ENCODE data around the gene DPF3.

DPF3 gene

DNA sequence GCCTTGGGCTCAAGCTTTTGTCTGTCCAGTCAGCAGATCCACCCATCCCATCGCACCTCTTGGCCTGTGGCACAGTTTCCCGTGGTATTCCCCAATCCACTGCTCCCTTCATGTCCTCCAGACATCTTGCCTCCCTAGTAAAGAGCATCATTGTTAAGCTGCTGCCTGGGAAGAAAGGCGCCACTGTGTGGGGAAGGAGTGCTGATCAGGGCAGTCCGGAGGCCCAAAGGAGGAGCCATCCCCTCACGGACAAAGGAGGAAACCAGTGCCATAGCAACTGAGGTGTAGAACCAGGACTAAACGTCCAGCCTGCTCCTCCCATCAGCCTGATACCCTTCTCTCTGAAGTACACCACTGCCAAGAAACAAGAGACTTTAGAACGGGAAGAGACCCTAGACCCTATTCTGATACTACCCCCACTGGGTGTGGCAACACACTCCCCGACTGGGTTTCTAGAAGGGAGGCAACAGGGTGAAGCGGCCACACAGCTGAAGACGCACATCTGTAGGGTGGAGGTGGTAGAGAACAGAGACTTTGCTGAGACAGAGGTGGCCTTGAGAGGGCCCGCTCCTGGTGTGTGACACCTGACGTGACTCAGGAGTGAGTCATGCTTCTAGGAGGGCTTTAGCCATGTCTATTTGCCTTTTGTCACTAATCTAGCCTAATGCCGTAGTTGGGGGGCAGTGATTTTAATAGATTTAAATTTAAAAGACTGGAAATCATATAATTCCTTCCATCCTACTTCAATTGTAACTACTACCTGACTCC lies 185.0 kb downstream of the DPF3 start:
- no peak for DNase-seq

DNA sequence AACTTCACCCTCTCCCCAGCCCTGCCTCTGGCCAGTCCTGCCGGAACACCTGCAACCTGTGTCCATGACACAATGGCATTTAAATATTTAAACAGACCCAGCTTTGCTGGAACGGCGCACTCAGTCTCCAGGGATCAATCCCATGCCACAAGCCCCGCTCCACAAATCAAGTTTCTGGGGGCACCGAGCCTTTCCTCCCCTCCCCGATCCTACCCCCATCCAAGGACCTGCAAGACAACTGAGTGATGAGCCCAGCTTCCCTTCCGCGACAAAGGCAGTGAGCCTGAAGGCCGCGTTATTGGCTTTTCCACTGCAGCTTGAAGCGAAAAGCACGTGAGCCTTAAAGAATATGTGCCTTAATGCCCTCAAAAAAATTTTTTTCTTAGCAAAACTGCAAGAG lies 185.7 kb downstream of the DPF3 start:
- no peak for DNase-seq

DNA sequence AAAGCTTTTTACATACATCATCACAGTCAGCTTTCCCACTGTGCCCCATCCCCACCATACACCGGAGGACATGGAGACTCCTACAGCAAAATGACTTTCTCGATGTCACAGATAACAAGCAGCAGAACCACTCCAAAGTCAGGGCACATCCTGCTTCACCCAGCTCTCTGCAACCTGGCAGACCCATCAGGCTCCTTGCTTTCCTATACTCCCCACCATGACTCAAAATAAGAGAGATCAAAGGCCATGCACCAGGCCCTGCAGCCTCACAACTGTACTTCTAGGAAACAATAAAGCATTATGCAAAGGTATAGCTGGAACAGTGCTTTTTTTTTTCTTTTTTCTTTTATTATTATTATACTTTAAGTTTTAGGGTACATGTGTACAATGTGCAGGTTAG lies 187.4 kb downstream of the DPF3 start:
- no peak for DNase-seq

DNA sequence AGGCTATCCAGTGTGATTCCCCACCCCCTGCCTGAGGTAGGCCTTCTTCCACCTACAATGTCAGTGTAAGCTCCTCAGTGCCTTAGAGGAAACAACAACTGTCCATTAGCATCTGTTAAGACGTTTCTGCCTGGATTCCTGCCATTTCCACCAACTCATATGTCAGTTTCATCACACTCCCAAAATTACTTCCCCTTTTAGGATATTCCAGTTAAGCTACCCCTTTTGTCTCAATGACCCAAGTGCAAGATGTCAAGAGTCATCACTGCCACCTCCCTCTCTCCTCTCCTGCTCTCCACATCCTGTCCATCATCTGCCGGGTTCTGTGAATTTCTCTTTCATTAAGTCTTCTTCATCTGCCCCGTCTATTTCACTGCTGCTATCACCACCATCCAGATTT lies 189.4 kb downstream of the DPF3 start:
- DNase-seq, result no peak

DNA sequence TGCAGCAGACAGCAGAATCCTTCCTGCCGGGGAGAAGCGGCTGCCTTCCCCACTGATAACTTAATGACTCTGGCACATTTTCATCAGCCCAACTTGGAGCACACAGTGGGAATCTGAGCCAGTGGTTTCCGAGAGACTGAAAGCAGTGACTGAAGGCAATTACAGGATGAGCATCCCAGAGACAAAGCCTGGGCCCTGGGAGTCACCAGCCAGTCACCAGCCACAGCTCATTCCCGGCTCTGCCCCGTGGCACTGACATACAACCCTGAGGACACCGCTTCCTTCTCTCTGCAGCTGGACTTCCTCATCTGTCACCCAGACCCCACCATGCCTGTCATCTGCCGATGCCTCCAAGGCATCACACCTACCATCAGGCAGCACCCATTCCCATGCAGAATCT lies 192.3 kb downstream of the DPF3 start:
- DNase-seq, result no peak

DNA sequence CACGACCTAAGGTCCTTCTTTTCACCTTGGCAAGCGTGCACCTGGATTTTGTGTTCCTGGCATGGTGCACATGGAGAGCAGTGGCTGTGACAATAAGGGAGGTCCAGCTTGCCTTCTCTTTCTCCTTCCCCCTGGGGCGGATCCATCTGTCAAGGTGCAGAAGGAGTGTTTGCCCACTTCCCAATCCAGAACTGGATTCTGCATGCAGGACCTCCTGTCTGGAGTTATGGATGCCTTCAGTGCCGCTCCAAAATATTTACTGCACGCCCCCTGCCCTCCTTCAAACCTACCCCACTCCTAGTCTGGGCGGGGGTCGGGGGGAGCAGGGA lies 192.7 kb downstream of the DPF3 start:
- DNase-seq, result no peak

DNA sequence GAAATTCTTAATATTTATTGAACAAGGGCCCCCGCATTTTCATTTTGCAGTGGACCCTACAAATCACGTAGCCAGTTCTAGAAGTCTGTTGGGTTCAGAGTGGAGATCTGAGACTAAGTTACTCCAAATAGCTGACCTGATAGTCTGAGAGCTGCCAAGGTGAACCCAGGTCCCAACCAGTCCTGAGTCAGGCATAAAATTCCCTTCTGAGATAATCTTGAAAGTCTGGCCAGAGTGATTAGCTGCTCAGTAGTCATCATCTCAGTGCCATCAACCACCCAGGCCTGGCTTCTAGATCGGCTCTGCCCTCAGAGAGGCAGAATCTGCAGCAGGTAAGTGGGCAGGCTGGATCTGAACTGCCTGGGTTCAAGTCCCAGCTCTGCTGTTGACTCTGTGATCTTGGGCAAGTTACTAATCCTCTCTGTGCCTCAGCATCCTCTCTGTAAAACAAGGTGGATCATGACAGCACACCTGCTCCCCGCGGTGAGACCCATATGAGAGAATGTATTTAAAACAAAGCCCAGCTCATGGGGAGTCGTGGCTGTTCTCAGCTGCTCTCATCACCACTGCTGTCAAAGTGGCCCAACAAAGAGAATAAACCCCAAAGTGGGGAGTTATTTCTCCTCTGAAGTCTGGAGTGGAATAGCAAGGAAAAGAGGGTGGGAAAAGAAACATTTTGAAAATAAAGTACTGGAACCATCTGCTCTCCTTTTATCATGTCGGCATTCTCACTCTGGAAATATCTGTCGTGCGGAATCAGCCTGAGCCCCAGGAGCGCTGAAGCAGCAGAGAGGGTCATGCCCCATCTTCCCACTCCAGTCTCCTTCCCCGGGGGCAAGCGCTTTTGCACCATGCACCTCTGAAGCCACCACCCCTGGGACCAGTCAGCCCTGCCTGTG lies 193.3 kb downstream of the DPF3 start:
- DNase-seq, result no peak

DNA sequence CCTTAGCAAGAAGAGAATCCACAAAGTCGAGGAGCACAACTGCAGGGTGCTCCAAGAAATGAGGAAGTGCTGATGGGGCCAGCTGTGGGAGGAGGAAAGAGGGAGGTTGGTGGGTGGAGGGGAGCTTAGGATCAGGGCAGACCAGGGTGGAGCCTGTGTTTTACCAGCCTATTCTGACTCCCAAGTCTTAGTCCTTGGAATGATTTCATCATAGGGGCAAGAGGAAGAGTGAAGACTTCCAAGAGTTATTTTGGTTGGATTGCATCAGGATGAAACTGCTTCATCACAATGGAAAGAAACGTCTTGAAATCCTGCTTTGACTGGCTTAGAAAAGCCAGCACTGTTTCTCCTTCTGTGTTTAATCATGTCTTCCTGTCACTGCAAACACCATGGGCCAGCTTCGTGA lies 194.0 kb downstream of the DPF3 start:
- no peak for DNase-seq

DNA sequence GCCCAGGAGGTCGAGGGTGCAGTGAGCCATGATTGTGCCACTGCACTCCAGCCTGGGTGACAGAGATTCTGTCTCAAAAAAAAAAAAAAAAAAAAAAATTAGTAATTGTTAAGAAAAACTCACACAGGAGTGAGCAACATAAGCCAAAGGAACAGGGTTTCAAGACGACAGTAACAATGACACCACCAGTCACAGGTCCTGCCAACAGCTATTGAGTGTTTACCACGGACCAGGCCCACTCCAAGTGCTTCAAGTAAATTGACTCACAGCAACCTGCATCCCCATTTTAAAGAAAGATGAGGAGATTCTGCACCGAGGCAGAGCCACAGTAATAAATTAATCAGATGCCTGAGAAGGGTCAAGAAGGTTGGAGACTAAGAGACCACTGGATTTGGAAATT lies 194.5 kb downstream of the DPF3 start:
- no peak for DNase-seq

DNA sequence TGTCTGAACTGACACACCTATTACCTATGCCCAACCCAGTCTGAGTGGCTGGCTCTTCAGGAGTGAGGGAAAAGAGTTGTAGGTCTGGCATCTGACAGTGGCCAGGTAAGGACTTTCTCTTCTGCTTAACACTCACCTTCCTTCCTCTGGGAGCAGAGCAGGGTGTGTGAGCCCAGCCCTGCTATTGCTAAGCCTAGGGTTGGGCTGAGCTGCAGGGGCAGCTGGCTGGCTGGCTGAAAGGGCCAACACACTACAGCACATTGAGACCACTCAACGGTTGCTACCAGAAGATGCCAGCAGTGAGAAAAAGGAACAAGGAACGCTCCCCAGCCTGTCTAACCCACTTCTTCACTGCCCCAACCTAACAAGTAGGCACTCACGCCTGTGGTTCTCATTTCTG lies 201.2 kb downstream of the DPF3 start:
- DNase-seq, result no peak

DNA sequence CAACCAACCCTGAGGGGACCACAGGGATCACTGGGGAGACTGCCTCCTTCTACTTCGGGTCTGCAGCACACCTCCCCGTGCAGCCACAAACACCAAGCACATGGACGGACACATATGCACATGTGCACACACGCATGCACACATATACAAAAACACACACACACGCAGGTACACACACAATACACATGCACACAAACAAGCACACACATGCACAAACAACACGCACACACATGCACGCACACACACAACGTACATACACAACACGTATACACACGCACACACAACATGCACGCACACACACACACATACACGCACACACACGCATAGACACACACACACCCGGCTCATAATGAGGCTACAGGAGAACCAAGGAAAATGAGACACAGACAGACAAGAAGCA lies 203.6 kb downstream of the DPF3 start:
- no peak for DNase-seq

DNA sequence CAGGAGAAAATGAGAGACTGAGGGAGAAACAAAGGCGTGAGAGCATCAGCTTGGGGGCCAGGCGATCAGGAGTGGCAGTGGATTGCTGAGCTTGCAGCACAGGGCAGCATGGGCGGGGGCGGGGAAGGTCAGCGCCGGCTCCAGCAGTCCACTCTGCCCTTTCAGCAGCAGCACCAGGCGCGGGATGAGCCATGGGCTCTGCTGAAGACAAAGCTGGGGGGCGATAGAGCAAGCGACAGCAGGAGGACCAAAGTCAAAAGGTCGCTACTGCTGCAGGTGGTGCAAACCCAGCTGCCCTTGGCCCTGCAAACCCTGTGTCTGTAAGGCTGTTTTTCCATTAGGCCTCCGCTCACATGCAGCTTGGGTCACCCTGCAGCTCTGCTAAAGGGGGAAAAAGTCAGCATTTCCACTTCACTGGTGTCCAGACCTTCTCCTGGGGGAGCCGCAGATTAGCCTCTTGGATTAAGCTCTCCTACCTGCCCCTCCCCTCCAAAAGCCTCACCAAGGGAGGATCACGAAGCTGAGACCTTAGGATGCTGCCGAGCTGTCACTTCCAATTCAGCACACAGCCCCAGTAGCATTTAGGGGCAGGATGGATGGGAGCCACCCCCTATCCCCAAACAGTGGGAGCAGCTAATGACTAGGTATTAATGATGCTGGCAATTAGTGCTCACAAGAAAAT lies 204.8 kb downstream of the DPF3 start:
- DNase-seq, result no peak

DNA sequence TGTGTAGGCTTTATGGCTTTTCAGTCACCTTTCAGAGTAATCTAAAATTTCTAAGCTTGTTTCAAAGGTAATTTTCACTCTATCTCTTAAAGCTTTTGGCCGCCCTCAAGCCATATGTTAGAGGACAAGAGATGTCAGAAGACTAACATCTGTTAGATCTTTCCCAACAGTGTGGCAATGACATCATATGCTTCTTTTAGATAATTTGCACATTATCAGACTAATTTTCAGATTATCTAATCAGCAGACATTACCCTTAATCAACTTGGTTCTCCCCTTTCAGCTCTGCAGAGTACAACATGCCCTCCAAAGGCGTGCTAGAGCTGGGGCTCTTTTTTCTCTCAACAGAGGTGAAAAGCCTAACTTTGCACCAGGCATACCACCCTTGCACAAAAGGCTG lies 207.1 kb downstream of the DPF3 start:
- no peak for DNase-seq

DNA sequence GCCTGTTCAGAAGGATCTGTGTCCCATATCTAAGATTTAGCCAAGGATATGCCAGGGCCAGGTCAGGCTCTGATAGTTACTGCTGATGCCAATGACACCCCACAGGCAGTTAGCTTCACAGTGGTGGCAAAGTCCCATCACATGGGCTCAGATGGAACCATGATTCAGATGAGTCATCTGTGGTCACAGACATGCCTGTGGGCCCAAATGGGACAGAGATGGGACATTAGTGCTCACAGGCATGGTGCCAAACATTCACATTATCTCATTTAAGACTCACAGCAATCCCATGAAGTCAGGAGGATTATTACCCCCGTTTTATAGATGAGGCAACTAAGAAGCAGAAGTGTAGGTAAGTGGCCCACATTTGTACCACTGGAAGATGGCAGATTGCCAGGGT lies 207.8 kb downstream of the DPF3 start:
- DNase-seq, result no peak

DNA sequence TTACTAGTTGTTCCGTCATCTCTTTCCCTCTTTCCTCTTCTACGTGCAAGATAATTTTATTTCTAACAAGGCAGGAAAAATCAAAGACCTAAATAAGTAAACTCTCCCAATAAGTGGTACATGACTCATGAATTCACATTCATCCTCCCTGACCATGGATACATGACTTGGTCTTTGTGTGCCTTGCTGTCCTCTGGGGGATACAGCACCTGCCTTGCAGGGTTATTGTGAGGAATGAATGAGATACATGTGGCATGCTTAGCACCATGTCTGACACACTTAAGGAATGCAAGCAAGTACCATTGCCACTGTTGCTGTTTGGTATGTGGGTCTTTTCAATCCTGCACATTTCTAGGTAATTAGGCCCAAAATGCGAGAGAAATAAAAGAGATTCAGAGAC lies 208.4 kb downstream of the DPF3 start:
- DNase-seq, result no peak

DNA sequence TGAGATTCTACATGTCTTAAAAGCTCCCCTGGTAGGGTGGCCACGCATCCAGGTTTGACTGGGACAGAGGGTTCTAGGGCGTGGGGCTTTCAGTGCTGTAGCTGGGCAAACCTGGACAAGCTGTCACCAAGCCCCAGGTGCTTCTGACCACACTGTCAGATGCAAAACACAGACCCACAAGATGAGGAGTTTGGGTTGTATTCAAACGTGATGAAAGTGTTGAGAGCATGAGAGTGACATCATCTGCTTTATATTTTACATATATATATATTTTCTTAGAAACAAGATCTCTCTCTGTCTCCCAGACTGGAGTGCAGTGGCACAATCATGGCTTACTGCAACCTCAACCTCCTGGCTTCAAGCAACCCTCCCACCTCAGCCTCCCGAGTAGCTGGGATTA lies 210.1 kb downstream of the DPF3 start:
- DNase-seq, result no peak

DNA sequence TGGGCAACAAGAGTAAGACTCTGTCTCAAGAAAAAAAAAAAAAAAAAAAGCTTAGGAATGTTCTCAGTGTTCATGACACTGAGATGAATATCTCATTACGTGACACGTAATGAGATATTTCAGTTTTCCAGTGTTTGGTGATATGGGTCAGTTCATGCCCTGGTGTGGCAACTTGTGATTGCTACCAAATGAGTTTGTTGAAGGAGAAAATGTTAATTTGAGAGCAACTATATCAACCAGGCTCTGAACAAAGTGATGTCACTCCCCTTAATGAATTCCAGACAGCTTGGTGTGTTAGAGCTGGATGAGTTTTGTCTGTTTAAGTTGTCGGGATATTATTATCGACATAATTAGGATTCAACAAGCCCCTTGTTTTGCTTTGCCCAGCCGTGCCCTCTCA lies 211.7 kb downstream of the DPF3 start:
- no peak for DNase-seq

DNA sequence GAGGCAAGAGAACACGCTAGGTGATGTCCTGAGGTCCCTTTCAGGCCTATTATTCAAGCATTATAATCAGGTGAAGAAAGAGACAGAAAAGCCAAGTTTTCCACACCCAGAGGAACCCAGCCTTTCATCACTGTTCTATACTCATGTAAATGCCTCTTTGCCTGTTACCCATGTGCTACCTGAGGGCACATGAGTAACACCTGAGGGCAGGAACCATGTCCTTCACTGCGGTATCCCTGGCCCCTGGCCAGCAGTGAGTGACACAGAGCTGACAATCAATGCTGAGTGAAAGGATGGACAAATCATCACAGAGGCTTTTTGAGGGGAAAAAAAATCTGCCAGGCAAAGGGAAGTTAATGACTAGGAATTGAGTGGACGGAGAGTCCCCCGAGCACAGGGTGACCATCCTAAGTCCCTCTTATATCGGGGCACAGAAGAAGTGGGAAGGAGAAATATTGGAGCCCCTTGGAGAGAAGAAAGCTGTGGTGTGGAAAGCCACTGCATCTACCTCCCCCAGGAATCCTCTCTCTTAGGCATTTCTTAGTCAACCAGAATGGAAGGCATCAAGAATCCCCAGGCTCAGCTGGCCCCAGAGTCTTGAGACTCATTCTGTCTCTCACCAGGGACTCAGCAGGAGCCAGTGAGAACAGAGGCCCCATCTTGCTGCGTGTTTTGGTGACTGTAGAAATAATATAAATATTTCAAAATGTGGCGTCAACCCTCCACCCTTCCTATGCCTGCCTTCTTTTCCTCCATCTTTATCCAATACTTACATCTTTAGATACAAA lies 212.9 kb downstream of the DPF3 start:
- DNase-seq, result no peak

DNA sequence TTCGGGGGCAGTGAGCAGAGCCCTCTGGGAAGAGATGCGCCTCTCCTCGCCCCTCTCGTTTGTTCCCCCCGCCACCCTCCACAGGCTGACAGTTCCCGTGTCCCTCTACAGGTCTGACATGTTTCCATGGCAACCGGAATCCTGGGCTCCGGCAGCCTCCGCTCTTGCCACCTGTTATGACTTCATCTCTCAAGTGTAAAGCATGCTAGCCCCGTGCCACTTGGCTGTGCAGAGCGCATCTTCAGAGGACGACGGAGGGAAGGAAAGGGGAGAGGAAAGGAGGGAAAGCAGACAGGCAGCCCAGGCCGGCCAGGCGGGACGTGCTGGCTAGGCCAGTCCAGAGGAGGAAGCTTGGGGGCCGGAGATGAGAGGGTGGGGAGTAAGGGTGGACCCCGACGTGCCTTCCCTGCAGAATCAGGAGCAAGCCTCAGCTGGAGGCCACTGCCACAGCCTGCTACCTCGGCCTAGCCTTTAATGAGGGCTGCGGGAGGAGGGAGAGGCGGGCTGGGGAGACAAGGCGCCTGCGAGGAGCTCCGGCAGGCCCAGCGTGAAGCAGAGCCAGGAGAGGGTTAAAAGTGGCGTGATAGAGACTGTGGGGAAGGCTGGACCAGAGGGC lies 214.3 kb downstream of the DPF3 start:
- no peak for DNase-seq

DNA sequence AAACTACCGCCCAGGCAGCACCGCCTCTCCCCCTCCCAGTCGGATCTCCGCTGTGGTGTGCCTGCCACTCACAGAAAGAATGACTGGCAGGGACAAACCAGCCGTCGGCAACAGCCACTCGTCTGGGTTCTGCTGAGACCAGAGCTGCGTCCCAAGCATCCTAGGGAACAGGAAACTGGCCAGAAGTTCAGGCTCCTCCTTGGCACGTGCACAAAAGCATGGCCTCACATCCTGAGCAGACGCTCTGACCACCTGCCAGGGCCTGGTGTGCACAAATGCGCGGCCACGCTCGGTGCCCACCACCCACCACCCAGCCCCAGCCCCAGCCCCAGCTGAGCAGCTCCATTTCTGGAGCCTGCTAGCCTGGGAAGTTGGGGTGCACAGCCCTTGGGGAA lies 214.8 kb downstream of the DPF3 start:
- no peak for DNase-seq

DNA sequence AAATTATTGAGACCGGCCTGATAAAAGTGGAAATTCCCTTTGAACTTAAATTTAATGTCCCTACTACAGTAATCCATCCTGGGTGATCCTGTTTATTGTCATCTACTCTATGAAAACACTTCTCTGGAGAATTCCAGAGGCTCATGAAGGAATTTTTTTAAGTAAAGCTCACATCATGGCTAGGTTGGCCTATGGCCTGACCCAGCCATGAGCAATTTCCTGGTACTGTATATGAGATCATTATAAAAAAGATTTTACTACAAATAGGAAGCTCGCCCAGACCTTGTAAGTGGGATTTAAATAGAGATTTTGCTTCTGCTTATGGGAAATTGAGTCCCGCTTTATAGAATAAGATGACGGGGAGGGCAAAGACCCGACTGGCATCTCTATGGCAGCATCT lies 215.5 kb downstream of the DPF3 start:
- no peak for DNase-seq

DNA sequence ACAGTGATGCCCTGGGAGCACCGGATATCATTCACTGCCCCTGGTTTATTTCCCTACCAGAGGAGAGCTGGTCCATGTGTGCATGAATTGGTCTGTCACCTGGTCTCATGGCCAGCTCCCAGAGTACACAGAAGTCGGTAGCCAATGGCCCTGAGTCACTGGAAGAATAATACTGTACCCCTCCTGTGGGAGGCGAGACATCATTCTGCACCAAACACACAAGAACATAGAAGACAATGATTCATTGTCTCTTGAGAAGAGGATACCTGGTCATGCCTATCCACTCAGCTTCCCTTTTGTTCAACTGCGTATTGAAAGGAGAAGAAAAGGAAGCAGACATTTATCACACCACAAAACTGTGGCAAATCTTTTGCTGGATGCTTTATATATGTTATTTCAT lies 216.2 kb downstream of the DPF3 start:
- no peak for DNase-seq

DNA sequence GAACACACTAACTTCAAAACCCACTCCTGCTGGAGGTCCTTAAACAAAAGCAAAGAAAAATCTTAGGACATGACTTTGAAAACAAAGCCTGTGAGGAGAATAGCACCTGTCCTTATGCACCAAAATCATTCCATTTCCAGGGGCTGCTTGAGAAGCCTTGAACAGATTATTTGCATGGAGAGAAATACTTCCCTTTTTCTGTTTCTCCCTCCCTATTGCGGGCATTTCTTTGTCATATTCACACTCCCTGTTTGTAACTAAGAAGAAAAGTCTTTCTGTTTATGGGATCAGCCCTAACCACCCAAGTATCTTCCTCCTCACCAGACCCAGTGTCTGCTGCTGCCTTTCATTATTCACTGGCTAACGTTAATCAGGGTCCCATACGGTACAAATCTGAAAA lies 218.8 kb downstream of the DPF3 start:
- no peak for DNase-seq
